Kidney epithelial cell (primary cell): Measurements from ENCODE around the gene ABHD12. TPM values are rescaled to one million over a fixed set of nuclear protein-coding genes. Genes with fewer than 3 reads are reported as not detected.
A peak's percentile ranks its signal among the peaks of the same experiment; 100 is the strongest.

Experiments used
- DNase-seq: peaks from one replicate; pipeline ENCODE4 v3.0.0-alpha.2; 2010; ENCODE audit warnings: low read depth
- H3K27me3 ChIP-seq: 2 replicates; pipeline ENCODE4 v1.6.0; 2011; ENCODE audit warnings: low read length; ENCODE audit not compliant: control insufficient read depth, insufficient read depth
- H3K36me3 ChIP-seq: 2 replicates; pipeline ENCODE4 v1.5.1; 2011; ENCODE audit warnings: low read length; ENCODE audit not compliant: control insufficient read depth, insufficient read depth
- H3K4me3 ChIP-seq: 2 replicates; pipeline ENCODE4 v1.5.1; 2011; ENCODE audit warnings: low read depth, mild to moderate bottlenecking, control low read depth, low read length
- CTCF ChIP-seq: IDR thresholded peaks from 2 replicates; pipeline ENCODE4 v1.5.1; 2011; ENCODE audit warnings: mild to moderate bottlenecking, moderate library complexity, low read length, control low read depth, inconsistent platforms; ENCODE audit not compliant: insufficient read depth, poor library complexity, severe bottlenecking
- total RNA-seq: library from RNA; depleted of rRNA; stranded (reverse); fragments of >200 nt; gene quantifications from 2 replicates; pipeline ENCODE4 v1.2.3, GENCODE V29; 2015

The ABHD12 gene
- total RNA-seq, 1 donor from 2014 or later, result 75.1 TPM

- no peak for TF ChIP-seq CTCF
- Histone ChIP-seq H3K36me3 (no peaks in the 10 kb centered on the region), H3K4me3 (peak overlapping the region; percentile 21), H3K27me3 (no peaks in the 10 kb centered on the region)
- DNase-seq, result no peak
Observed at GRCh38 chr20:25250508-25250907, 140.1 kb downstream of the ABHD12 start.

Other genes with a start within 250 kb of the ABHD12 start
- 79.5 and 80.1 TPM in 2 replicates for gene ENTPD6, start 195.1 kb downstream of the ABHD12 start, total RNA-seq
- 167 and 193 TPM in 2 replicates for gene PYGB, start 142.8 kb downstream of the ABHD12 start, total RNA-seq
- gene GINS1, start 16.8 kb upstream of the ABHD12 start, total RNA-seq, result 6.6 and 7.7 TPM in 2 replicates
- 18.3 and 19.6 TPM in 2 replicates for gene NINL, start 194.7 kb upstream of the ABHD12 start, total RNA-seq
- gene NANP, start 233.2 kb upstream of the ABHD12 start, total RNA-seq, result 6.2 and 7.0 TPM in 2 replicates